IMR-90 (cell line): ENCODE results near the gene NPW. TPM values are rescaled to one million over a fixed set of nuclear protein-coding genes. Genes with fewer than 3 reads are reported as not detected.

ENCODE experiments used
- ATAC-seq: fragments of 200-7000 bp; cut with Tn5 transposase; 2 replicates; pipeline ENCODE4 v1.9.1; 2020; ENCODE audit warnings: low read depth, mild to moderate bottlenecking, moderate library complexity
- BruUV-seq: library from RNA; stranded (reverse); fragments of 400-500 nt; replicated peaks from 2 replicates; lab custom pipeline; 2021; lab: Mats Ljungman, UMichigan
- CTCF ChIA-PET: fragments of 300-600 bp; formaldehyde crosslinking; extraction: SDS; loops from one replicate; lab custom pipeline; 2021; ENCODE audit warnings: antibody characterized with exemption; lab: Yijun Ruan, JAX
- POLR2A ChIA-PET: fragments of 300-600 bp; sonication (Branson Sonifier 250); formaldehyde crosslinking; loops from one replicate; lab custom pipeline; 2022; ENCODE audit warnings: antibody characterized with exemption; ENCODE audit not compliant: unreplicated experiment; lab: Charles Lee
- DNase-seq: peaks from one replicate; pipeline ENCODE4 v3.0.0; 2013
- H2AFZ ChIP-seq: replicated peaks from 2 replicates; pipeline ENCODE3; 2013; ENCODE audit warnings: low read length, mild to moderate bottlenecking; ENCODE audit not compliant: poor library complexity
- H2AK5ac ChIP-seq: 2 replicates; pipeline ENCODE4 v1.6.1; 2013; ENCODE audit warnings: low read depth, low read length, inconsistent platforms
- H2AK9ac ChIP-seq: replicated peaks from 2 replicates; pipeline ENCODE3; 2013; ENCODE audit warnings: mild to moderate bottlenecking, low read depth, low read length, moderate library complexity; ENCODE audit not compliant: poor library complexity
- H2BK120ac ChIP-seq: 2 replicates; pipeline ENCODE4 v1.6.1; 2013; ENCODE audit warnings: low read depth, low read length, inconsistent platforms
- H2BK15ac ChIP-seq: 3 replicates; pipeline ENCODE4 v1.6.1; 2013; ENCODE audit warnings: low read depth, low read length, inconsistent platforms
- H2BK20ac ChIP-seq: 2 replicates; pipeline ENCODE4 v1.6.1; 2013; ENCODE audit warnings: low read depth, mild to moderate bottlenecking, inconsistent platforms, low read length, moderate library complexity
- H2BK5ac ChIP-seq: 2 replicates; pipeline ENCODE4 v1.6.1; 2013; ENCODE audit warnings: mild to moderate bottlenecking, low read depth, low read length, inconsistent platforms; ENCODE audit not compliant: poor library complexity, severe bottlenecking
- H3K14ac ChIP-seq: replicated peaks from 2 replicates; pipeline ENCODE4 v1.6.1; 2013; ENCODE audit warnings: low read depth, low read length, inconsistent platforms
- H3K18ac ChIP-seq: 2 replicates; pipeline ENCODE4 v1.6.1; 2013; ENCODE audit warnings: low read depth, low read length, control low read depth
- H3K23ac ChIP-seq: 2 replicates; pipeline ENCODE4 v1.6.1; 2013; ENCODE audit warnings: low read depth, low read length, inconsistent platforms
- H3K27ac ChIP-seq: 2 replicates; pipeline ENCODE4 v1.5.1; 2013; ENCODE audit warnings: mild to moderate bottlenecking, control low read depth, low read length; ENCODE audit not compliant: insufficient read depth
- H3K27me3 ChIP-seq: 2 replicates; pipeline ENCODE4 v1.6.1; 2013; ENCODE audit warnings: low read length; ENCODE audit not compliant: control insufficient read depth, insufficient read depth
- H3K36me3 ChIP-seq: 2 replicates; pipeline ENCODE4 v1.6.1; 2013; ENCODE audit warnings: low read length, mixed read lengths; ENCODE audit not compliant: control insufficient read depth, insufficient read depth
- H3K4ac ChIP-seq: 2 replicates; pipeline ENCODE4 v1.6.1; 2013; ENCODE audit warnings: low read depth, low read length, inconsistent platforms
- H3K4me1 ChIP-seq: 2 replicates; pipeline ENCODE4 v1.6.1; 2013; ENCODE audit warnings: low read length, mixed read lengths; ENCODE audit not compliant: control insufficient read depth, insufficient read depth
- H3K4me2 ChIP-seq: 2 replicates; pipeline ENCODE4 v1.6.1; 2013; ENCODE audit warnings: low read depth, mild to moderate bottlenecking, control low read depth, low read length, moderate library complexity
- H3K4me3 ChIP-seq: 2 replicates; pipeline ENCODE4 v1.5.1; 2013; ENCODE audit warnings: low read depth, mild to moderate bottlenecking, control low read depth, low read length, moderate library complexity; ENCODE audit not compliant: insufficient read depth
- H3K56ac ChIP-seq: 2 replicates; pipeline ENCODE4 v1.6.1; 2013; ENCODE audit warnings: low read length, inconsistent platforms; ENCODE audit not compliant: insufficient read depth; ENCODE audit errors: extremely low read depth
- H3K79me1 ChIP-seq, 2 experiments: 2 replicates each; pipeline ENCODE4 v1.6.1; 2013; ENCODE audit warnings: low read length in 2 of 2, inconsistent platforms in 1 of 2, low read depth in 1 of 2
- H3K9ac ChIP-seq: 2 replicates; pipeline ENCODE4 v1.6.1; 2013; ENCODE audit warnings: low read depth, low read length, control low read depth
- H3K9me1 ChIP-seq: 2 replicates; pipeline ENCODE4 v1.6.1; 2013; ENCODE audit warnings: low read length, inconsistent platforms; ENCODE audit not compliant: insufficient read depth
- H3K9me3 ChIP-seq: 2 replicates; pipeline ENCODE4 v1.6.1; 2013; ENCODE audit warnings: low read length; ENCODE audit not compliant: control insufficient read depth, insufficient read depth
- H4K20me1 ChIP-seq: 2 replicates; pipeline ENCODE4 v1.6.1; 2013; ENCODE audit warnings: low read length, inconsistent platforms; ENCODE audit not compliant: insufficient read depth
- H4K5ac ChIP-seq: 2 replicates; pipeline ENCODE4 v1.6.1; 2013; ENCODE audit warnings: mild to moderate bottlenecking, low read depth, low read length, control low read depth
- H4K8ac ChIP-seq, 2 experiments: 2 replicates each; pipeline ENCODE4 v1.6.1; 2013; ENCODE audit warnings: low read depth in 2 of 2, low read length in 2 of 2, control low read depth in 1 of 2, inconsistent platforms in 1 of 2
- H4K91ac ChIP-seq: 2 replicates; pipeline ENCODE4 v1.6.1; 2013; ENCODE audit warnings: low read depth, low read length, inconsistent platforms; ENCODE audit not compliant: insufficient read depth
- BHLHE40 ChIP-seq: fragments of 150-350 bp; IDR thresholded peaks from 2 replicates; pipeline ENCODE4 v1.6.1; 2016; ENCODE audit warnings: mild to moderate bottlenecking, low read depth, low read length
- MXI1 ChIP-seq: IDR thresholded peaks from 2 replicates; pipeline ENCODE4 v1.6.1; 2012; ENCODE audit warnings: low read depth, mild to moderate bottlenecking, low read length, moderate library complexity, borderline replicate concordance
- SMC3 ChIP-seq: fragments of 150-350 bp; IDR thresholded peaks from 2 replicates; pipeline ENCODE4 v1.6.1; 2016; ENCODE audit warnings: low read depth, mild to moderate bottlenecking, antibody characterized with exemption, low read length, moderate library complexity
- WGBS, 2 experiments: methylation state at CpG; one replicate each; pipeline versions ENCODE4 v1.1.5 to v1.1.7; 2013; ENCODE audit warnings: missing lambda C conversion rate in 2 of 2; ENCODE audit not compliant: insufficient read length in 1 of 2; ENCODE audit errors: extremely low coverage in 2 of 2; 5-methylcytosine and 5-hydroxymethylcytosine counted together
- dilution Hi-C: fragments of 300-500 bp; cut with HindIII; formaldehyde crosslinking; loops from one replicate; pipeline ENCODE4 v1.14.3; 2018; ENCODE audit warnings: low sequenced_read_pairs; ENCODE audit not compliant: unreplicated experiment
- in situ Hi-C: fragments of 300-500 bp; cut with MboI; formaldehyde crosslinking; loops from 3 replicates; pipeline ENCODE4 v1.14.3; 2019; ENCODE audit warnings: low sequenced_read_pairs, inconsistent platforms, mixed read lengths
- intact Hi-C: fragments of 100-400 bp; cut with micrococcal nuclease; formaldehyde crosslinking; loops from 2 replicates; pipeline ENCODE4 v1.10.0; 2022
- polyA plus RNA-seq, 3 experiments: library from polyadenylated mRNA; depleted of rRNA; stranded (reverse); fragments of >200 nt; gene quantifications; 2 replicates each; pipeline ENCODE4 v1.2.3, GENCODE V29; 2012; ENCODE audit warnings: low replicate concordance in 1 of 3
- total RNA-seq: library from RNA; depleted of rRNA; stranded (reverse); fragments of >200 nt; gene quantifications from 2 replicates; pipeline ENCODE4 v1.2.3, GENCODE V29; 2012

The NPW gene
- total and polyA plus RNA-seq, 2 of the 4 experiments (the other 2 are of a cell fraction), result 0.18 to 2.0 TPM

- no peak for TF ChIP-seq BHLHE40
Measured at GRCh38 chr16:2025878-2026460, 6.4 kb downstream of the NPW start (continued).

GRCh38 chr16:2026461-2027023, 7.0 kb downstream of the NPW start, which contains the start of gene NHERF2:
NHERF2 (plus strand) TSS chr16:2026902; CDS start chr16:2027006, 104 bp downstream.
- peak; percentile 8; the same call in 1 of the 2 replicates for TF ChIP-seq MXI1
- no peak for TF ChIP-seq SMC3
- WGBS, 2 experiments, result 2% methylated on average over 26 of the region's 59 CpGs; no CpG with 5 or more reads in 1 of the 2 experiments
- ChIA-PET POLR2A (interaction anchor here (0.6 kb wide), 1 partner anchor 130 kb away, joined by 6 read pairs; no protein-coding TSS in a partner anchor), CTCF (no interaction called here)
- Histone ChIP-seq H3K4me1 (peaks cover 20% of the 10 kb centered on the region), H3K79me1 (peaks cover 6 to 44% of the 10 kb centered on the region in 2 experiments), H2BK120ac (peak within 1 kb of the TSS; percentile 85), H4K20me1 (peaks cover 15% of the 10 kb centered on the region), H2BK20ac (peak within 1 kb of the TSS; percentile 57), H4K5ac (peak within 1 kb of the TSS; percentile 96), H3K14ac (peak within 1 kb of the TSS; percentile 97), H2AK5ac (peak within 1 kb of the TSS; percentile 99), H3K9ac (peak within 1 kb of the TSS; percentile 92), H4K8ac (peak within 1 kb of the TSS; percentile 85 to 86; a peak in 3 of 4 replicates), H3K4me2 (peak within 1 kb of the TSS; percentile 97), H4K91ac (peak within 1 kb of the TSS; percentile 80), H3K4me3 (peak within 1 kb of the TSS; percentile 70), H3K9me1 (peaks cover 9% of the 10 kb centered on the region), H2AFZ (peak within 1 kb of the TSS; percentile 93), H2AK9ac (peak within 1 kb of the TSS; percentile 96), H3K27me3 (no peaks in the 10 kb centered on the region), H3K36me3 (peaks cover 16% of the 10 kb centered on the region; the same call in 1 of the 2 replicates), H3K18ac (peak within 1 kb of the TSS; percentile 86), H3K4ac (peak within 1 kb of the TSS; percentile 93), H2BK15ac (peak within 1 kb of the TSS; percentile 69; the same call in 1 of the 3 replicates), H3K23ac (peak within 1 kb of the TSS; percentile 94), H3K9me3 (no peaks in the 10 kb centered on the region), H3K56ac (no peak within 1 kb of the TSS; the same call in 1 of the 2 replicates), H3K27ac (peak within 1 kb of the TSS; percentile 75), H2BK5ac (peak within 1 kb of the TSS; percentile 82)
- dilution Hi-C loops (no loop called here), in situ Hi-C loops (no loop called here), intact Hi-C loops (no loop called here)
- DNase-seq (no peak), ATAC-seq (peak; percentile 57)
- no TSS peak for BruUV-seq
